Activated CD4-positive, alpha-beta T cell treated with anti-CD3 and anti-CD28 coated beads, Interleukin-2, amount 50 U/mL, for 4 hours (primary cell): Measurements from ENCODE around the gene SMAD3.
A peak's percentile ranks its signal among the peaks of the same experiment; 100 is the strongest.

Experiments
- DNase-seq, 2 experiments: peaks; one replicate each; pipeline ENCODE4 v3.0.0-alpha.2; 2020

The SMAD3 gene

DNA sequence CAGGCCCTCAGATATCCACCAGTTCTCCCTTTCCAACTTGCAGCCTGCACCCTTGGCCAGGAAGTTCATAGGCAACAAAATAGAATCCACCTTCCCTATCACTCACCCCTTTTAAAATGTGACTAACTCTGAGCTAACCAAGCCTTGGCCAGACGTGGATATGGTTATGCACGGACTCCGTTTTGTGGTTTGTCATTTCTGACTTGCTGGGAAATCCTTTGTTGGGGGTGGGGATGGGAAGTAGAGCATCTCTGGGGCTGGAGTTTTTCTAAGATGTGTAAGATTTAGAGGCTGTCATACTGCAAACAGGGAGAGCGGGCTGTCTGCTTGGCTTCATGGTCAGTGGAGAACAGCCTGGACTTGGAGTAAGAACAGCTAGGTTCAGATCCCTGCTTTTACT is 62.6 kb downstream of the SMAD3 start:
- no peak for DNase-seq

GRCh38 chr15:67130166-67130565 is 64.8 kb downstream of the SMAD3 start:
- no peak for DNase-seq

DNA sequence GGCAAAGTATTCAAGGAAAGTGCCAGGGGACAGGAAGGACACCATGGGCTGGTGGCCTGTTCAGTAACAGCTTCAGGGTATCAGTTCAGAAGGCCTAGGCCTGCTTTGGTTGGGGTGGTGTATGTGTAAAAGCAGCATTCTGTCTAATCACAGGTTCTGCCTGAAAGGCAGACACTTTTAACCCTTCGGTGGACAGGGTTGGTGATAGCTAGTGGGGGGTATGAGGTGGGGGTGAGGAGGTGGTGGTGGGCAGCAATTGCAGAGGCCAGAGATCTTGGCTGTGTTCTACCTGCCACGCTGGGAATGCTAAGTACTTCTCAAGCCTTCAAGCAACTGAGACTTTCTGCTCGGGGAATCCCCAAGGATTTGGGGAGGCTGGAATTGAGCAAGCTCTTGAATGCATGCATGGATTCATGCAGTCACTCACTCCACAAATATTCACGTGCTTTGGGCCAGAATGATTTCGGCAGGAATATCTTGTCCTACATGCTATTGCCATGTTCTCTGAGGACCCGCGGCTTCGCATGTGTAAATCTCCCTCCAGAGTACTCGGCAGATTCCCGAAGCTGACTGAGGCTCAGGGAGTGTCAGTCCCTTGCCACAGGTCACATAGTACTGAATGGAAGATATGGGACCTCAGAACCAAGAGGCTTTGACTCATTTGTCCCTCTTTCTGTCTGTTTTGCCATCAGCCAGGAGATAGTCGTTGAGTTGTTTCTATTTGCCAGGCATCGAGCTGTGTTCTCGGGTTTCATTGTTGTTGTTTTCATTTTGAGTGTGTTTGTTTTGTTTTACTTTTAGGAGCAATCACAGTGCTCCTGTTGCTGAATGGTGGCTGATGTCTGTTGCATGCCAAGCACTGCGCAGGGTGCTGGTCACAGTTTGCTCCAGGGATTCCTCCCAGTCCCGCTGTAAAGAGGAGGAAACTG is 65.5 kb downstream of the SMAD3 start:
- no peak for DNase-seq

DNA sequence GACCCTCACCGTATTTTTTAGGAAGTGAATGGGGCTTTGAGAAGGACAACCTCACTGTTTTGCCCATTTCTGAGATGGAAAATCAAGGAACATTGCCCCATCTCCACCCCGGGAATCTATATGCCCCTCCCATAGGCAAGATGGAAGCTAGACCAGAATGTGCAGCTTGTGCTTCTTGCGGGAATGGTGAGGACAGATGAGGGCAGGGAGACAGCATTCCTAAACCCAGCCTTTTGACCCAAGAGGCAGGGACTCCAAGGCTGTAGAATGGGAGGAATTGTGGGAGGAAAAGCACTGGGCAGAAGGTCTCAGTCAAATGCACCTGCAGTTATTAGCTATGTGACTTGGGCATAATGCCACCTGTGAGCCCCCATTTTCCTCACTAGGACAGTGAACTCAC is 66.9 kb downstream of the SMAD3 start:
- DNase-seq: no peak

- DNase-seq: no peak
Measured at GRCh38 chr15:67133026-67133425, 67.6 kb downstream of the SMAD3 start.

- DNase-seq: no peak
Measured at GRCh38 chr15:67133738-67134066, 68.3 kb downstream of the SMAD3 start.

DNA sequence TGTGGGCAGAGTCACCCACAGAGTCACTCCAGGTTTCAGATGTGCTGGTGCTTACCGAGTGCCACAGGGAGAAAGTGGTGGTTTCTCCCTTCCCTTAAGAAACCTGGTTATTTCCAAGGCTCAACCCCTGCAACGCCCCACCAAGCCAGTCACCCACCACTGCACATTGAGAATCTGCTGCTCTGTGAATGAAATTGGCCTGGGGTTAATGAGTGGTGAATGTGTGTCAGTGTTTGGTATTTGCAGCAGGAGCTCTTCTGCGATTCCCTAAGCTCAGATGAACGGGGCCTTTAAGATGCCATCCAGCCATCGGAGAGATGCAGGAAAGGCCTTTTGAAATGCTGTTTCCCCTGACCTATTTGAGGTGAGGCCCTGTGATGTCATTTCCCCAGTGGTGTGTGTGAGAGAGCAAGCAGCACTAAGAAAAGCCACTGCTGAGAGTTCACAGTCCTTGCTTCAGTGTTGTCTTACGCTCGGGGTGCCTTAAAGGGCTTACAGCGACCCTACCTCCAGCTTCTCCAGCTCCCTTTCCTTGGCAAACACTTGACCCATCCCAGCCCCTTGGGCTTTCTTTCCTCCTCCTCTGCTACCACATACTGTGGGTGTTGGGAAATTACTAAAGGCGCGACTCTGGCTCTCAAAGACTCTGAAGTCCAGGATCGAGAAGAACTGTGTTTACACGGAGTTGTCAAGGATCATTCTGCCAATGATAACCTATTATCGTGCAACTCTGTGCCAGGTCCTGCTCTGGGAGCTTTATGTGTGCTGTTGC is 68.9 kb downstream of the SMAD3 start:
- DNase-seq: peak; percentile 39 to 46

DNA sequence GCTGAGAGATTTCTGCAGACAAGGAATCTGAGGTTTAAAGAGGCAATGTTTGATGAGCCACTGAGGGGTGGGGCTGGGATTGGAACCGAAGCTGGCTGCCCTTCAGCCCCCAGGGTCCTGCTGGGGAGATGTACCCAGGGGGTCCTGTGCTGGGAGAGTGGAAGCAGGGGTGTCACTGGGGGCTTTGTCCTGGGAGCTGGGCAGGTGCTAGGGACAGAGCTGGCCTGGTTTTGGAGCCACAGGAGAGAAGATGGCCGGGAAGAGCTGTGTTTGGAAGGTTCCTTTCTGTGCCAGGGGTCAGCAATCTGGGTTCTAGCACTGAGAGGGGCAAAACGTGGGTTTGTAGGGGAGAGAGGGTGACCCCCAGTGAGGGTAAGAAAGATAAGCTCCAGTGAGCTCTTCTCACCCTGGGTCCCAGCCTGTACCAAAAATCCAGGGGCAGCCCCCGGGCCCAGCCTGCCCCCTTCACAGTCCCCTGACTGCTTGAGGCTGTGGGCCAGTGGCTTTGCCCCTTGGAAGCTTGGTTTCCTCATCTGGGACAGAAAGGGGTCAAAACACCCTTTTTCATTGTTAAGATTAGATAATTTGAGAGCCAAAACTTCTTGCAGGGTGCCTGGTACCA is 69.6 kb downstream of the SMAD3 start:
- DNase-seq: no peak

GRCh38 chr15:67135494-67135893 is 70.1 kb downstream of the SMAD3 start:
- no peak for DNase-seq

- DNase-seq: no peak
Measured at GRCh38 chr15:67136802-67137201, 71.4 kb downstream of the SMAD3 start.

- no peak for DNase-seq
Measured at GRCh38 chr15:67137319-67137718, 71.9 kb downstream of the SMAD3 start.

- DNase-seq: no peak
Measured at GRCh38 chr15:67137951-67138848, 72.8 kb downstream of the SMAD3 start.

DNA sequence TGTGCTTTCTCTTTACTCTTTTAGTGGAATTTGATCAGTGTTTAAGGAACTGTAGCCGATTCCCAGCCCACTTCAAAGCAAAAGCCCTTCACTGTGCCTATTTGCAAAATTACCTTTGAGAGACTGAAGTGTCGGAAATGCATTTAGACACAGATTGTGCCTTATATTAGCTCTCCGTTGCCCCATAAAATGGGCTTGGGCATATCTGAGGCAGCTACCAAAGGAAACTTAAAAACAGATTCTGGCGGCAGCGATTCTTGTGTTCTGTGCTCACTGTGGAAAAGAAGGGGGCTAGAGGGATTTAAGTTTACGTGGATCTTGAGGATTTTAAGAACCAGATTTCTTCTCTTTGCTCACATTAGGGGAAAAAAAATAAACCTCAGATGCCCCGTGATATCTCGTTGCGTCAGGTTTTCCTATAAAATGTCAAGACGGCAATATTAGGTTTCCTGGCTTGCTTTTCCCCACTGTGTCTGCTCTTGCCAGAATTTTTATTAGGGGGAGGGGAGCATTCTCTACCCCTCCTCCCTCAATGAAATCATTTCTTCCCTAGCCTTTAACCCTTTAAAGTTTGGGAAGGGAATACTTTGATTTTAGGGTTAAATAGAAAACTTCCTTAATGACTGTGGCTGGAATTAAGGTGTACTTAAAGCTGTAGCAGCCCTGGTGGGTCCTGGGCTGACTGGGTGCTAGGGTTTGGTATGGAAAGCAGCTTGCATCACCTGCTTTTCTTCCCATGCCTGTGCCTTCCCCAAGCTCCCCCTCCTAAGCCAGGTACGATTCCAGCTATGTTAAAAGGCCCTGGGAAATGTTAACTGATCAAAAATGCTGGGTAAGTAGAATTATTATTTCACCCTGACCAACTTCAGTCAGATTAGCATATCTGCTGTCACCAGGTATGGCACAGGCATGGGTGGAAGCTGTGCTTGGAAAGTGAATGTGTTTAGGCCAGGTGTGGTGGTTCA is 73.8 kb downstream of the SMAD3 start:
- DNase-seq: no peak

DNA sequence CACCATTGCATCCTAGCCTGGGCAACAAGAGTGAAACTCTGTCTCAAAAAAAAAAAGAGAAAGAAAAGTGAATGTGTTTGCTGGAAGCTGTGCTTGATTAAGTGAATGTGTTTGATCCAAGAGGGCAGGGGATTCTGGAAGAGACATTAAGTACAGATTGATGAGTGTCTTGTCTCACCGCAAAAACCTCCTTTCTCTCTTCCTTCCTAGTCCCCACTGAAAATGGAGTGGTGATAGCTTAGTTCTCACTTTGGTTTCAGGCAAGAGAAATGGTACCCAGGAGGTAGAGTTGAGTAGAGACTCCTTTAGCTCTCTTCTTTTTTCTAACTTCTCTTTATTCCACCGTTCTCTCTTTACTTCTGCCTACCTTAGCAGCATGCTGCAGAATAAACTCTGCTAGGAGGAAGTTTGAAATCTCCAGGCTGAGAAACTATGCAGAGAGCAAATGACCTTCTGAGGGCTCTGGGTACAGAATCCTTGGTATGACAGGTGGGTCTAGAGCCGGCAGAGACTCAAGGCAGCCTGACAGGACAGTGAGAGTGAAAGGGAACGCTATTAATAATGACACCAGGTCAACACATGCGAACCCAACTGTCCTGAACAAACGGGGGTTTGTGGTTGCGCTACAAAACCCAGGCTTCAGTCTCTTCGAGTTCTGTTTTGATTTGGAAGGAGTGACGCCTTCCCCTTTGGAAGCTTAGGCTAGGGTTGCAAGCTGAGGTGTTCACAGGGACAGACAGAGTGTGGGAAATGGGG is 74.9 kb downstream of the SMAD3 start:
- no peak for DNase-seq

DNA sequence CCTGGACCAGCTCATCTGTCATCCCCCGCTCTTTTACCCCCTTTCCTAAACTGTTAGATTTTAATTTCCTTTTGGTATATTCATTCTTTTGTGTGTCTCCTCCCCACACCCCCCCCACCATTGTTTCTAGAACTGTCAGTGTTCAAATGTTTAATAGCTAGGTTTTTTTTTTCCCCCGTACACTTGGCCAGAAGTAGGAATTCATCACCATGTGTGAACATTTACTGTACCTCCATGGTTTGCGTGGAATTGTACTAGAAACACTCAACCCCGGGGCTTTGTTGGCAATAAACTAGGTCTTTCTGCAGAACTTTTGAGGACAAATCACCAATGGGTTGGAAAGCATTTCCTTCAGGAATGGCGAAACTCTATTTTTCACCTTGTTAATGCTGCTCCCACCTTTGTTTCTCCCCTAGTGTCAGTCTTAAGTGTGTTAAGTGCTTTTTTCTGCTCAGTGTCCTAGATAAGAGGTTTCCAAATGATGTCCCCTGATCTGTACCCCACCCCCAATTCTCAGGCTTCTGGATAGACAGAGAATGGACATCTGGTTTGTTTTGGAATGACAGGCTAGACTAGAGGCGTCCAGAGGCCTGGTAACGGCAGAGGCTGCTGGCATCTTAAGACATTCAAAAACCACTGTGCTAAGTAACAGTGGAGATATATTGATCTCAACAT is 76.8 kb downstream of the SMAD3 start:
- DNase-seq: no peak

DNA sequence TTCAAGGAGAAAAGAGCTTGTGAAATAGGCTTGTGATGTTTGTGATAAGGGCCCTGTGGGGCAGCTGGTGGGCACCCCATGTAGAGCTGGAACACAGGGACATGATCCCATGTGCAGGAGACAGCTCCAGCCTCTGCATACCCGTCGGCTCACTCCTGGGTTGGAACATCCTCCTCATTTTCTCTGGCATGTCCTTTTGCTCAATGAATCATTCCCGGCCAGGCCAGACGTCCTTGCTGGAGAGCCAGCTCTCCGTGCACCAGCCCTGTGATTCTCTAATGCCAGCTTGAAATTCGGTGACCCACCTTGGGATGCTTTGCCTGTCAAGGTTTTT is 77.3 kb downstream of the SMAD3 start:
- DNase-seq: no peak

DNA sequence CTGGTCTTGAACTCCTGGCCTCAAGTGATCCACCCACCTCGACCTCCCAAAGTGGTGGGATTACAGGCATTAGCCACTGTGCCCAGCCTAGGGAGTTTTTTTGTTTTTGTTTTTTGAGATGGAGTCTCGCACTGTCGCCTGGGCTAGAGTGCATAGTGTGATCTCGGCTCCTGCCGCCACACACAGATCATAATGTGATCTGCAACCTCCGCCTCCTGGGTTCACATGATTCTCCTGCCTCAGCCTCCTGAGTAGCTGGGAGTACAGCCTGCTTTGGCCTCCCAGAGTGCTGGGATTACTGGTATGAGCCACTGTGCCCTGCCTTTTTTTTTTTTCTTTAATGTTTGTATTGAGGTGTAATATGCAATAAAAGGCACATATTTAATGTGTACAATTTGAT is 78.2 kb downstream of the SMAD3 start:
- no peak for DNase-seq

GRCh38 chr15:67144609-67145311 is 79.4 kb downstream of the SMAD3 start:
- DNase-seq: no peak

GRCh38 chr15:67145312-67145610 is 79.9 kb downstream of the SMAD3 start:
- DNase-seq: no peak

DNA sequence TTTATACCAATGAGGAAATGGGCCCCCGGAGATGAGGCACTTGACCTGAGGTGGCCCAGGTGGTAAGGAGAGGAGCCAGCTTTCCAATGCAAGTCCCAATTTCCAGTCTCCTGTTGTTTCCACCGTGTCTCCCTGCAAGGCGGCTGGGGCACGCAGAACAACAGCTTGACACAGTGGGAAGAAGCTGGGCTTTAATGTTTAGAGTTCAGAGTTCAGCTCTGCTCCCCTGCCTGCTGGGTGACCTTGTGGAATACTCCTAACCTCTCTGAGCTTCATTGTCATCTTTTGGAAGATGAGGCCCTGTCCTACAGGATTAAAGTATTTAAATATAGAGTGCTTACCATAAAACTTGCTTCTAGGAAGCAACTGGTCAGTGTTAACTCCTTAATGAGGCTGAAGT is 80.3 kb downstream of the SMAD3 start:
- no peak for DNase-seq
